ENCODE measurements around the gene IKZF4.

DNA sequence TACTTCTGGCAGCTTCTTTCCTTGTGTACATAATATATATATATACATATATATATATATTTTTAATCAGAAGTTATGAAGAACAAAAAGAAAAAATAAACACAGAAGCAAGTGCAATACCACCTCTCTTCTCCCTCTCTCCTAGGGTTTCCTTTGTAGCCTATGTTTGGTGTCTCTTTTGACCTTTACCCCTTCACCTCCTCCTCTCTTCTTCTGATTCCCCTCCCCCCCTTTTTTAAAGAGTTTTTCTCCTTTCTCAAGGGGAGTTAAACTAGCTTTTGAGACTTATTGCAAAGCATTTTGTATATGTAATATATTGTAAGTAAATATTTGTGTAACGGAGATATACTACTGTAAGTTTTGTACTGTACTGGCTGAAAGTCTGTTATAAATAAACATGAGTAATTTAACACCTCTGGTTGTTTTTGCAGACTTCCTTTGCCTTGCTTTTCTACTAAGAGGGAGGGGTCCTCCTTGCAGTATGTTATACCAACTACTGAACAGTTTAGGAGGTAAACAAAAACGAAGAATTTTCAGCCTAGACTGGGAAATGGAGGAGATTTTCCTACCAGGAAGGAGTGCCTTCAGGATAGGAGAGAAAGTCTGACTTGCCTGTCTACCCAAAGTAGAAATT, 17.3 kb downstream of the IKZF4 start:
- TF ChIP-seq, protein P1, sequence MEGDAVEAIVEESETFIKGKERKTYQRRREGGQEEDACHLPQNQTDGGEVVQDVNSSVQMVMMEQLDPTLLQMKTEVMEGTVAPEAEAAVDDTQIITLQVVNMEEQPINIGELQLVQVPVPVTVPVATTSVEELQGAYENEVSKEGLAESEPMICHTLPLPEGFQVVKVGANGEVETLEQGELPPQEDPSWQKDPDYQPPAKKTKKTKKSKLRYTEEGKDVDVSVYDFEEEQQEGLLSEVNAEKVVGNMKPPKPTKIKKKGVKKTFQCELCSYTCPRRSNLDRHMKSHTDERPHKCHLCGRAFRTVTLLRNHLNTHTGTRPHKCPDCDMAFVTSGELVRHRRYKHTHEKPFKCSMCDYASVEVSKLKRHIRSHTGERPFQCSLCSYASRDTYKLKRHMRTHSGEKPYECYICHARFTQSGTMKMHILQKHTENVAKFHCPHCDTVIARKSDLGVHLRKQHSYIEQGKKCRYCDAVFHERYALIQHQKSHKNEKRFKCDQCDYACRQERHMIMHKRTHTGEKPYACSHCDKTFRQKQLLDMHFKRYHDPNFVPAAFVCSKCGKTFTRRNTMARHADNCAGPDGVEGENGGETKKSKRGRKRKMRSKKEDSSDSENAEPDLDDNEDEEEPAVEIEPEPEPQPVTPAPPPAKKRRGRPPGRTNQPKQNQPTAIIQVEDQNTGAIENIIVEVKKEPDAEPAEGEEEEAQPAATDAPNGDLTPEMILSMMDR (IDR thresholded peaks at IDR 0.05), result no peak
- no peak for TF ChIP-seq EZH2phosphoT487 (IDR thresholded peaks at IDR 0.05)

Measured in neural progenitor cell (in vitro differentiated cells).